CD14-positive monocyte (primary cell): ENCODE results near the gene SALL3. TPM values are rescaled to one million over a fixed set of nuclear protein-coding genes. Genes with fewer than 3 reads are reported as not detected.

Experiments
- DNase-seq, 3 donors: peaks; one replicate each; pipeline ENCODE4 v3.0.0-alpha.2; 2011 to 2022
- H2AFZ ChIP-seq: 2 replicates; pipeline ENCODE4 v1.6.0; 2012; ENCODE audit warnings: mild to moderate bottlenecking, low read depth, low read length, inconsistent platforms; ENCODE audit not compliant: insufficient read depth, poor library complexity, severe bottlenecking
- H3K27ac ChIP-seq, 2 donors: 1 replicate in 1 of 2; 2 replicates in 1 of 2; pipeline ENCODE4 v1.5.1; 2012 to 2013; ENCODE audit warnings: low read length in 2 of 2, control low read depth in 1 of 2, inconsistent platforms in 1 of 2, low read depth in 1 of 2, mild to moderate bottlenecking in 1 of 2
- H3K27me3 ChIP-seq, 2 donors: one replicate each; pipeline versions ENCODE4 v1.6.0 to v1.6.1; 2011 to 2013; ENCODE audit warnings: low read length in 2 of 2; ENCODE audit not compliant: control insufficient read depth in 2 of 2, insufficient read depth in 2 of 2
- H3K36me3 ChIP-seq, 2 donors: replicated peaks in 1 of 2; 1 replicate in 1 of 2; 2 replicates in 1 of 2; pipeline versions ENCODE4 v1.5.1 to v1.6.1; 2012 to 2013; ENCODE audit warnings: low read length in 2 of 2, control low read depth in 1 of 2, inconsistent platforms in 1 of 2, mild to moderate bottlenecking in 1 of 2; ENCODE audit not compliant: insufficient read depth in 2 of 2, control insufficient read depth in 1 of 2
- H3K4me1 ChIP-seq, 2 donors: 1 replicate in 1 of 2; 2 replicates in 1 of 2; pipeline versions ENCODE4 v1.5.1 to v1.6.1; 2012 to 2013; ENCODE audit warnings: low read length in 2 of 2, control low read depth in 1 of 2, inconsistent platforms in 1 of 2, mild to moderate bottlenecking in 1 of 2, moderate library complexity in 1 of 2; ENCODE audit not compliant: insufficient read depth in 2 of 2, control insufficient read depth in 1 of 2
- H3K4me2 ChIP-seq: replicated peaks from 2 replicates; pipeline ENCODE3; 2012; ENCODE audit warnings: low read length, moderate library complexity, mild to moderate bottlenecking; ENCODE audit not compliant: poor library complexity, severe bottlenecking; ENCODE audit errors: extremely low read depth
- H3K4me3 ChIP-seq, 3 experiments: fragments of 200-600 bp in 1 of 3; sonication (generic) in 1 of 3; replicated peaks in 1 of 3; 1 replicate in 2 of 3; 2 replicates in 1 of 3; pipeline ENCODE4 v1.5.1; 2011 to 2013; ENCODE audit warnings: low read length in 3 of 3, mild to moderate bottlenecking in 3 of 3, control low read depth in 2 of 3, low read depth in 2 of 3, inconsistent platforms in 1 of 3, moderate library complexity in 1 of 3
- H3K79me2 ChIP-seq: 2 replicates; pipeline ENCODE4 v1.6.0; 2012; ENCODE audit warnings: mild to moderate bottlenecking, control low read depth, inconsistent platforms, low read length, moderate library complexity; ENCODE audit not compliant: insufficient read depth
- H3K9ac ChIP-seq: 2 replicates; pipeline ENCODE4 v1.6.0; 2017; ENCODE audit warnings: low read length, mild to moderate bottlenecking; ENCODE audit not compliant: insufficient read depth, poor library complexity, severe bottlenecking
- H3K9me3 ChIP-seq, 2 donors: replicated peaks in 1 of 2; 1 replicate in 1 of 2; 2 replicates in 1 of 2; pipeline versions ENCODE4 v1.5.1 to v1.6.1; 2012 to 2013; ENCODE audit warnings: low read length in 2 of 2, control low read depth in 1 of 2; ENCODE audit not compliant: control insufficient read depth in 1 of 2, insufficient read depth in 1 of 2
- H4K20me1 ChIP-seq: 2 replicates; pipeline ENCODE4 v1.6.0; 2012; ENCODE audit warnings: mild to moderate bottlenecking, low read length, control low read depth, moderate library complexity; ENCODE audit not compliant: insufficient read depth
- H3K27ac Mint-ChIP-seq, 7 donors: one replicate each; pipeline ENCODE4 v1.8.0; 2020; ENCODE audit warnings: mild to moderate bottlenecking in 7 of 7, mixed read lengths in 7 of 7, moderate library complexity in 6 of 7, inconsistent platforms in 2 of 7
- H3K27me3 Mint-ChIP-seq, 3 donors: one replicate each; pipeline ENCODE4 v1.8.0; 2021 to 2022; ENCODE audit warnings: low read depth in 3 of 3, mild to moderate bottlenecking in 3 of 3, mixed read lengths in 3 of 3, moderate library complexity in 3 of 3, inconsistent platforms in 1 of 3
- H3K36me3 Mint-ChIP-seq, 2 donors: one replicate each; pipeline ENCODE4 v1.8.0; 2020; ENCODE audit warnings: mixed read lengths in 2 of 2, inconsistent platforms in 1 of 2, mild to moderate bottlenecking in 1 of 2
- H3K4me1 Mint-ChIP-seq: one replicate; pipeline ENCODE4 v1.8.0; 2020; ENCODE audit warnings: mild to moderate bottlenecking, mixed read lengths
- H3K4me3 Mint-ChIP-seq, 2 donors: one replicate each; pipeline ENCODE4 v1.8.0; 2020; ENCODE audit warnings: mild to moderate bottlenecking in 2 of 2, mixed read lengths in 2 of 2, moderate library complexity in 1 of 2
- H3K9me3 Mint-ChIP-seq, 7 donors: one replicate each; pipeline ENCODE4 v1.8.0; 2020 to 2022; ENCODE audit warnings: mixed read lengths in 7 of 7, mild to moderate bottlenecking in 6 of 7, moderate library complexity in 6 of 7, inconsistent platforms in 2 of 7
- CTCF ChIP-seq: fragments of 200-600 bp; IDR thresholded peaks from one replicate; pipeline ENCODE4 v1.8.0; 2022; ENCODE audit warnings: antibody characterized with exemption, mild to moderate bottlenecking
- WGBS: methylation state at CpG from one replicate; pipeline ENCODE4 v1.1.5; 2013; ENCODE audit warnings: missing lambda C conversion rate; ENCODE audit not compliant: insufficient coverage; 5-methylcytosine and 5-hydroxymethylcytosine counted together
- intact Hi-C, 2 donors: fragments of 100-400 bp; cut with micrococcal nuclease; formaldehyde crosslinking; loops; one replicate each; pipeline versions ENCODE4 v1.15.0 to v1.15.1; 2023
- polyA plus RNA-seq, 3 donors: library from polyadenylated mRNA; depleted of rRNA in 1 of 3; unstranded in 2 of 3; stranded (reverse) in 1 of 3; fragments of 300-500 nt in 2 of 3; fragments of >200 nt in 1 of 3; fragmentation: Illumina TruSeq in 2 of 3; gene quantifications; 1 replicate in 2 of 3; 2 replicates in 1 of 3; pipeline ENCODE4 v1.2.3, GENCODE V29; 2012 to 2021

Gene SALL3
- polyA plus RNA-seq, 3 donors = not detected

- Histone ChIP-seq H3K4me1 (no peaks in the 10 kb centered on the region), H3K27me3 (no peaks in the 10 kb centered on the region), H2AFZ (no peak overlapping the region), H3K36me3 (no peaks in the 10 kb centered on the region), H3K9ac (no peak overlapping the region), H3K4me2 (no peak overlapping the region), H4K20me1 (no peaks in the 10 kb centered on the region), H3K9me3 (no peaks in the 10 kb centered on the region), H3K79me2 (no peaks in the 10 kb centered on the region), H3K27ac (no peak overlapping the region), H3K4me3 (no peak overlapping the region)
- H3K4me1 Mint-ChIP-seq = no peaks in the 10 kb centered on the region
- no peak overlapping the region for H3K4me3 Mint-ChIP-seq
- peaks cover 0 to 7% (median 0%) of the 10 kb centered on the region in 7 donors for H3K9me3 Mint-ChIP-seq
- intact Hi-C loops = no loop called here
- WGBS = 100% methylated on average over 1 of the region's 4 CpGs
- H3K27me3 Mint-ChIP-seq = peaks cover 0 to 4% (median 1%) of the 10 kb centered on the region in 3 donors
- no peak overlapping the region for H3K27ac Mint-ChIP-seq
- no peak for DNase-seq
- no peaks in the 10 kb centered on the region for H3K36me3 Mint-ChIP-seq
- no peak for TF ChIP-seq CTCF
Observed at GRCh38 chr18:78937166-78937565, 42.5 kb upstream of the SALL3 start.

- Histone ChIP-seq H3K27me3 (no peaks in the 10 kb centered on the region), H3K4me2 (no peak overlapping the region), H3K27ac (no peak overlapping the region), H4K20me1 (no peaks in the 10 kb centered on the region), H3K9ac (no peak overlapping the region), H3K9me3 (no peaks in the 10 kb centered on the region), H3K4me1 (no peaks in the 10 kb centered on the region), H2AFZ (no peak overlapping the region), H3K4me3 (no peak overlapping the region), H3K79me2 (no peaks in the 10 kb centered on the region), H3K36me3 (no peaks in the 10 kb centered on the region)
- Mint-ChIP-seq H3K27ac (no peak overlapping the region), H3K36me3 (no peaks in the 10 kb centered on the region), H3K4me1 (no peaks in the 10 kb centered on the region), H3K27me3 (peaks cover 2 to 3% (median 2%) of the 10 kb centered on the region in 3 donors), H3K9me3 (peaks cover 0 to 15% (median 0%) of the 10 kb centered on the region in 7 donors), H3K4me3 (no peak overlapping the region)
- WGBS = 86% methylated on average over 3 of the region's 5 CpGs
- DNase-seq = no peak
- intact Hi-C loops = no loop called here
- TF ChIP-seq CTCF = no peak
Observed at GRCh38 chr18:78939105-78939504, 40.5 kb upstream of the SALL3 start.
